Prostate gland (tissue), 2 donors: ENCODE measurements around the gene KRT80.

Experiments
- POLR2A ChIP-seq: fragments of 450-650 bp; IDR thresholded peaks from one replicate; pipeline ENCODE4 v1.6.1; 2016; ENCODE audit warnings: antibody characterized with exemption, mild to moderate bottlenecking
- POLR2AphosphoS5 ChIP-seq: sonication (generic); formaldehyde crosslinking; IDR thresholded peaks from one replicate; pipeline ENCODE4 v1.6.1; 2017; ENCODE audit warnings: antibody characterized with exemption
- TF ChIP-seq, protein P1 (sequence below), 4 experiments: fragments of 200-600 bp in 2 of 4; fragments of 450-650 bp in 2 of 4; sonication (generic) in 2 of 4; IDR thresholded peaks; 1 replicate in 3 of 4; 2 replicates in 1 of 4; pipeline ENCODE4 v1.5.1; 2016 to 2019; ENCODE audit warnings: antibody characterized with exemption in 4 of 4, mild to moderate bottlenecking in 2 of 4, moderate library complexity in 2 of 4

- TF ChIP-seq, protein P1, sequence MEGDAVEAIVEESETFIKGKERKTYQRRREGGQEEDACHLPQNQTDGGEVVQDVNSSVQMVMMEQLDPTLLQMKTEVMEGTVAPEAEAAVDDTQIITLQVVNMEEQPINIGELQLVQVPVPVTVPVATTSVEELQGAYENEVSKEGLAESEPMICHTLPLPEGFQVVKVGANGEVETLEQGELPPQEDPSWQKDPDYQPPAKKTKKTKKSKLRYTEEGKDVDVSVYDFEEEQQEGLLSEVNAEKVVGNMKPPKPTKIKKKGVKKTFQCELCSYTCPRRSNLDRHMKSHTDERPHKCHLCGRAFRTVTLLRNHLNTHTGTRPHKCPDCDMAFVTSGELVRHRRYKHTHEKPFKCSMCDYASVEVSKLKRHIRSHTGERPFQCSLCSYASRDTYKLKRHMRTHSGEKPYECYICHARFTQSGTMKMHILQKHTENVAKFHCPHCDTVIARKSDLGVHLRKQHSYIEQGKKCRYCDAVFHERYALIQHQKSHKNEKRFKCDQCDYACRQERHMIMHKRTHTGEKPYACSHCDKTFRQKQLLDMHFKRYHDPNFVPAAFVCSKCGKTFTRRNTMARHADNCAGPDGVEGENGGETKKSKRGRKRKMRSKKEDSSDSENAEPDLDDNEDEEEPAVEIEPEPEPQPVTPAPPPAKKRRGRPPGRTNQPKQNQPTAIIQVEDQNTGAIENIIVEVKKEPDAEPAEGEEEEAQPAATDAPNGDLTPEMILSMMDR (IDR thresholded peaks at IDR 0.05), result no peak
- TF ChIP-seq POLR2AphosphoS5 (no peak), POLR2A (no peak)
These were observed 68.9 kb downstream of the KRT80 start for GRCh38 chr12:52122904-52123303.
